Activated CD4-positive, CD25-positive, alpha-beta regulatory T cell treated with anti-CD3 and anti-CD28 coated beads, Interleukin-2, amount 50 U/mL, for 16 hours (primary cell): ENCODE data around the gene OXGR1.
"Not testable (repeated sequence)": the region's sequence is repeated elsewhere in the genome, so short reads cannot be mapped to it uniquely, and the experiment has no call there.

ENCODE experiments used
- DNase-seq: peaks from one replicate; pipeline ENCODE4 v3.0.0-alpha.2; 2020; ENCODE audit warnings: low read depth, low spot score

The OXGR1 gene

DNA sequence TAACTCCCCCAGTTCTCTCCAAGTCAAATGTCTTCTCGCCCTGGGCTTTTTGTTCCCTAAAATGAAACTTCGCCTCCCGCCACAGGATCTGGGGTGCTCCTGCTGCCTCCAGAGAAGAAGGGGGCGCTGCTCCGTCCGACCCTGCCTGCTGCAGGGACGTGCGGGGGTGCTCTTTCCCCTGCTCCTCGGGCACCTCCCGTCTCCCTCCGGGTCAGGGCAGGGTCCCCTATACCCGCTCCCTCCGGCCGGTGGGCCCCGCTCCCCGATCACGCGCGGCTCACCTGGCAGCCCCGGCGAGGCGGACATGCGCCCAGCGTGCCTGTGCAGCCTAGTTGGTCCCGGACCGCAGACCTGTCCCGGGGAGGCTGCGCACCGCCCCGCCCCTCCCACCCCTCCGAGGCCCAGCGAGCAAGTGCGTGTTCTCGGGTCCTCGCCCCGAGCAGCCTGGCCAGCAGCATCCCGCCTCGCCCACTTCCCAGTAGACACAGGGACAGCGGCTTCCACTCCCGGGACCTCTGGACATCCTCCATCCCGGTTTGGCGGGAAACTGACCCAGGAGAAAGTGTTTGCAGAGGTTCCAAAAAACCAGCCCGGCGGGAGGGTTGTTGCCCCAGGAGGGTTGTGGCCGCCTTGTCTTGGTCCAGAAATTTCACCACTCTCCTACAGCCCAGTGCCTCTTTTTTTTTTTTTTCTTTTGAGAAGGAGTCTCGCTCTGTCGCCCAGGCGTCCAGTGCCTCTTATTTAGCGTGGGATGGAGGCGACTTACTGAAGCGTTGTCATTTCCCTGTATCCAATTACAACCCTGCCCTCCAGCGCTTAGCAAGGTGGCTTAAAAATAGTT lies at the start of gene OXGR1:
Gene OXGR1 (minus strand): TSS at position 460 of the 841 bp plus-strand sequence. CDS start 6,717 bp downstream, outside the sequence.
- DNase-seq, result no peak

- DNase-seq, result no peak
Observed at GRCh38 chr13:97043302-97043701, 49.0 kb upstream of the OXGR1 start.

- no peak for DNase-seq
Observed at GRCh38 chr13:97030705-97031452, 36.6 kb upstream of the OXGR1 start.

- no peak for DNase-seq
Observed at GRCh38 chr13:97028441-97029299, 34.4 kb upstream of the OXGR1 start.

DNA sequence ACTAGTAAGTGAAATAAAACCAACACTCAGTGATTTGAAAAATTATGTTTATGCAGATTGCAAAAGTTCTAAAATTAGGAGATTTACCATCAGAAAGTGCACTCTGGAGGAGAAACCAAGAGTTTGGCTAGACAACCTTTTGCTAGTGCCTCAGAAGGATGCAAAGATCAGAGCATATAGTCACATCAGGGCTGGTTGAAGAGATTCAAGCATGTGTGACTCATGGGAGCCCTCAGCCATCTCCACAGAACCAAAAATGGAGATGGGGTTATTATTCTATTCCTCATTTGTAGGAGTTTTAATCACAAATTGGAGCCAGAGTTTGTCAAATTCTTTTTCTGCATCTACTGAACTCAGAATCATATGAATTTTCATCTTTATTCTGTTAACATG lies 32.9 kb upstream of the OXGR1 start:
- no peak for DNase-seq

DNA sequence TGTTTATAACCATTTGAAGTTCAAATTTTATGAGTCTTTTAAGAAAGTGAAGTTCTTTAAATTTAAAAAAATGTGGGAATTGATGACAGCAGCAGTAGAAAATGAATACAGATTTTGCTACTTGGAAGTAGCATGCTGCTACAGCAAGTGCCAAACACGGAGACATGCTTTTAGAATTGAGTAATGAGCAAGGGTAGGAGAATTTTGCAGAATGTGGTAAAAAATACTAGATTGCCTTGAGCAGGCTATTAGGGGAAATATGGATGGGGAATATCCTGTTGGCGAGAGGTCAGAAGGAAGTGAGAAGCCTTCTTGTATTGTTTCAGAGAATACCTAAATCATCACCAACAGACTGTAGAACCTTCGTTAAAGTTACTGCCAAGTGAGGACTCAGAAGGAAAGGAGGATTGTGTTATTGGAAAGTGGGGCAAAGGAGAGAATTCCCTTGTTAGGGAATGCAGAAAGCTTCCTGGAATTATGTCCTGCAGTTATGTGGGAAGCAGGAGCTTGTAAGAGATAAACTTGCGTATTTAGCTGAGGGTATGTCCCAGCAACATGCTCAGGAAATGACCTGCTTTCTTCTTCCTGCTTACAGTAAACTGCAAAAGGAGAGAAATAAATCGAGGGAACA lies 32.4 kb upstream of the OXGR1 start:
- DNase-seq, result no peak

- not testable (repeated sequence) for DNase-seq
Observed at GRCh38 chr13:97023812-97024211, 29.5 kb upstream of the OXGR1 start.

DNA sequence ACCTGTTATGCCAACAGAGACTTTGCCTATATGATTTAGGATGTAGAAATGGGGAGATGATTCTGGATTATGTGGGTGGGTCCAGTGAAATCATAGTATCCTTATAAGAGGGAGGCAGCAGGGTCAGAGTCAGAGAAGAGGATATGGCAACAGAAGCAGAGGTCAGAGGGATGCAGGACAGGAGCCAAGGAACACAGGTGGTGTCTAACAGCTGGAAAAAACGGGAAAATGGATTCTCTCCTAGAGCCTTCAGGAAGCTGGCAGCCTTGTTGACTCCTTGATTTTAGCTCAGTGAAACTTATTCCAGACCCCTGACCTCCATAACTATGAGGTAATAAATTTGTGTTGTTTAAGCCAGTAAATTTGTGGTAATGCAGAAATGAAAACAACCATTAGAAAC lies 28.8 kb upstream of the OXGR1 start:
- no peak for DNase-seq

GRCh38 chr13:97021241-97021640 lies 27.0 kb upstream of the OXGR1 start:
- no peak for DNase-seq

- no peak for DNase-seq
Observed at GRCh38 chr13:97020689-97021240, 26.5 kb upstream of the OXGR1 start.

DNA sequence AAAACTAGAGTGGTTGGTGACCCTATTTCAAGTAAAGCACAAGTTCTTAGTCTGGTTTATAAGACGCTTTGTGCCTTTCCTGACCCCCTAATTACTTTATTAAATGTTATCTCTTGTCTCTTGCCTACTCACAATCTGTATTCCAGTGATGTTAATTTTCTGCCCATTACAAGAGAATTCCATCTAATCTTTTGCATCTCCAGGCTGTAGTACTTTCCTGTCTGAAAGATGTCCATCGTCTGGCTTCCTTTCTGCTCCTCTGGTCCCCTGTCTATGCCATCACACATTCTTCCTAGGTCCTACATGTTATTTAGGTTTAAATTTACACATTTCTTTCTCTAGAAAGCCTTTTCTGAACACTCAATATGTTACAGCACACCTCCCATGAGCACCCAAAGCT lies 25.9 kb upstream of the OXGR1 start:
- no peak for DNase-seq

- DNase-seq, result no peak
Observed at GRCh38 chr13:97019236-97019635, 25.0 kb upstream of the OXGR1 start.

DNA sequence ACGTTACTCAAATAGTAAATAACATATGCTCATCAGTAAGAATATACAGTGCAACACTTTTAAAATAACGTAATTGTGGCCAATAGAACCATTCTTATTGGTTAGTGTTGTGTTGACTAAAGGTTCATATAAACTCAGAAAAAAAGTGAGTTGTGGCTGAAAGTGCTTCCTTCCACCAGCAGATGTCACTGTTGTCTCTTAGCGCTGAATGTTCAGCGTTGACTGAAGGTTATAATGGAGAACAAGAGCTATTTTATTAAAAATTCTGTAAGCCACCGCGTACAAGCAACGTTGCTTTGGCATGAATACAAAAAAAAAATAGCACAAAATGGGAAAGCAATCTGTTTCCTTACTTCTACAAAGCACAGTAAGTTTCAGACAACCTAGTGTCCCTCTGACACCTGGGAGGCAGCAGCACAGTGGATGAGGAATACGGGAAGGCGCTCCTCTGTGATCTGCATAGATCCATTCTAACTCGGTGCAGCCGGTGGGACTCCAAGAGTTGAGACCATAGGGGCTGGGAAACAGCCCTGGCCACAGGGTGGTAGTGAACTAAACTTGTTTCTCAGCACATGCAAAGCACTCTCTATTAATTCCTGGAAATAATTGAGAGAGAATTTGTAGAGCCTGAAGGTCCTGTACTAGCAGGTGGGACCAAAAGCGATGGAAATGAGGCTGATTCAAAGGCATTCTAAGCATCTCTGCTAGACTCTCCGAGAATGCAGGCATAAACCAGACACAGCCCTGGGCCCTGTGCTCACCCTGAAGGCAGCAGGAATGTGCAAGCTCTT lies 23.9 kb upstream of the OXGR1 start:
- no peak for DNase-seq

GRCh38 chr13:97017322-97017721 lies 23.0 kb upstream of the OXGR1 start:
- no peak for DNase-seq

GRCh38 chr13:97015661-97016350 lies 21.5 kb upstream of the OXGR1 start:
- DNase-seq, result no peak

DNA sequence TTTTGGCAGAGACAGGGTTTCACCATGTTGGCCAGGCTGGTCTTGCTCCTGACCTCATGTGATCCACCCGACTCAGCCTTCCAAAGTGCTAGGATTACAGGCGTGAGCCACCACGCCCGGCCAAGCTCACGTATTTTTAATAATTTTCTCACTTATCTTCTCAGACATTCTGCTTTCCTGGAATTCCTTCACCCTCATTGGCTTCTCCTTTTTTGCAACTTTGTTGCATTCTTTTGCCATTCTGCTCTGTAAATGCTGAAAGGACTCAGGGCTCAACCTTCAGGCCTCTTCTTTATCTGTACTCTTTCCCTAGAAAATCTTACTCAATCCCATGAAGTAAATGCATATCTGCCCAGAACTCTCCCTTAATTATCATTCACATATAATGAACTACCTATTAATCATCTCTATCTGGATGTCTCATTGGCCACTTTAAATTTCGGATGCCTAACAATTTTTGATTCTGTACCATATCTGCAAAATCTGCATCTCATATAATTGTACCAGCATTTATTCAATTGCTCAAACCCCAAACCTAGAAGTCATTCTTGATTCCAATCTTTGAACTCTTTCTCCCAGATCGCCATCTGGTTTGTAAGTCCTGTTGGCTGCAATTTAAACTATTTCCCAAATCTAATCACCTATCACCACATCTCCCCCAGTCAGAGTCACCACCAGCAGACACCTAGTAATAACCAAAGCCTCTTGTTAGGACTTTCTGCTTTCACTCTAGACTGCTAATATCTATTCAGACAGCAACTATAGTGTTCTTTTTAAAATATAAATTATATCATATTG lies 18.2 kb upstream of the OXGR1 start:
- DNase-seq, result no peak

DNA sequence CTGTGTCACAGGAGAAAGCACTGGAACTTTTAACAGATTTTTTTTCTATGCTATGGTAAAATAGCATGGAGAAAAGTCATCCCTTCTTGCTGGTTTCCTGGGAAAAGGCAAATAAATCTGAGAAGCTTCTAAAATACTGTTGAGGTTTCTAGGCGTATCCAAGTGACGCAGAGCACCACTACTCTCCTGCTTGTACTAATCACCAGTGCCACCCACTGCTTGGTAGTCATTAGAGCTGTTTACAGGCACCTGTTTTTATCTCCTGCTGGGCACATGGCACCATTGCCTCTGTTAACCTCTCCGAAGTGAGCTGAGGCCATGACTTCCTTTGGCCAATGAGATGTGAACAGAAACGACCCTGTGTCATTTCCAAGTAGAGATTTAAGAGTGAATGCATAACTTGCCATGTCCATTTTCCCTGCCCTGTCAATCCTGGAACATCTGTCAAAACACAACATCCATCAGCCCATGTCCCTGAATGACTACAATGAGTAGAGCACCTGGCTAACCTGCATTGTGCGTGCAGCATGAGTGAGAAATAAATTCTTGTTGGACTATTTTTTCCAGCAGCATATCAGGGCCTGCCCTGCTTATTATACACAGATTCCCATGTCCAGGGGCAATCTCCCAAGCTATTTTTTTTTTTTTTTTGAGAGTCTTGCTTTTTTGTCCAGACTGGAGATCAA lies 17.3 kb upstream of the OXGR1 start:
- no peak for DNase-seq

GRCh38 chr13:97008643-97009042 lies 14.4 kb upstream of the OXGR1 start:
- DNase-seq, result no peak
